ENCODE data around the gene KRTAP5-4. TPM values are rescaled to one million over a fixed set of nuclear protein-coding genes. Genes with fewer than 3 reads are reported as not detected.
A peak's percentile ranks its signal among the peaks of the same experiment; 100 is the strongest.
"Not testable (repeated sequence)": the region's sequence is repeated elsewhere in the genome, so short reads cannot be mapped to it uniquely, and the experiment has no call there.

KRTAP5-4 gene
- total RNA-seq, 1 donor from 2014 or later, result not detected

DNA sequence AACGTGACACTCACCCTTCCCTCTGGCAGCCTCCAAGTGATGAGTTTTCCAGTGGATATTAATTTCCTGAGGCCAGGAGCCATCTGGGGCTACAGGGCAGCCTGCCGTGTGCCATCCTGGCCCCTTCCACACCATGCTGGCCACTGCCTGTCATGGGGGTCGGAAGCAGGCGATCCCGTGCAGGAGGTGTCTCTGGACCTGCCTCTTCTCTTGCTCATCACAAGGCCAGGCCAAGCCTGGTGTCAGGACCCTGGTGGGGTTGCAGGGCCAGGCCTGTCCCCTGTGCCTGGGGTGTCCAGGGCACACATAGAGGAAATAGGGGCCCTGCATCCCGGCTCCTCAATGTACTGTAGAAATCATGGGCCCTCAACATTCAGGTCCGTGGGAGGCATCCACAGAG lies 17.2 kb downstream of the KRTAP5-4 start:
- DNase-seq (ENCODE audit: low spot score) (no peak), ATAC-seq (no peak)

GRCh38 chr11:1604181-1604580 lies 17.8 kb downstream of the KRTAP5-4 start:
- DNase-seq (ENCODE audit: low spot score) (no peak), ATAC-seq (no peak)

- no peak for ATAC-seq
Observed at GRCh38 chr11:1603629-1604028, 18.3 kb downstream of the KRTAP5-4 start.

DNA sequence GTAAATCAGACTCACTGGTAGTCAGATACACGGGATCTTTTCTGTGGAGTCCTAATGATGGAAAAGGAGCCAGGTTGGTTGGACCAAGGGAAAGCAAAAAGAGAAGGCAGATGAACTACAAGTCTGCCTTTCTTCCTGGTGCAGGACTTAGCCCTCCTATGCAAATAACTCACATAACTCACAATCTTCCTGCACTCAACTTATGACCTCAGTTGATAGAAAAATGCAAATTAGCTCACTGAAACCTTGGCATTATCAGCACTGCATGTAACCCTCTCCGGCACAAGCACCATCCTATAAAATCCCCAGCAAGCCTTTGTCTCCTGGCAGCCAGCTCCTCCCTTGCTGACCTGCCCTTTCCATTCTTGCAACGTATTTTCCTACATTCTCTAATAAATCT lies 20.3 kb downstream of the KRTAP5-4 start:
- not testable (repeated sequence) for DNase-seq (ENCODE audit: low spot score); ATAC-seq

More at GRCh38 chr11:1603629-1604028, 18.3 kb downstream of the KRTAP5-4 start:
- DNase-seq (ENCODE audit: low spot score), result no peak

GRCh38 chr11:1600626-1601025 lies 21.3 kb downstream of the KRTAP5-4 start:
- no peak for DNase-seq (ENCODE audit: low spot score)
- ATAC-seq, result no peak

DNA sequence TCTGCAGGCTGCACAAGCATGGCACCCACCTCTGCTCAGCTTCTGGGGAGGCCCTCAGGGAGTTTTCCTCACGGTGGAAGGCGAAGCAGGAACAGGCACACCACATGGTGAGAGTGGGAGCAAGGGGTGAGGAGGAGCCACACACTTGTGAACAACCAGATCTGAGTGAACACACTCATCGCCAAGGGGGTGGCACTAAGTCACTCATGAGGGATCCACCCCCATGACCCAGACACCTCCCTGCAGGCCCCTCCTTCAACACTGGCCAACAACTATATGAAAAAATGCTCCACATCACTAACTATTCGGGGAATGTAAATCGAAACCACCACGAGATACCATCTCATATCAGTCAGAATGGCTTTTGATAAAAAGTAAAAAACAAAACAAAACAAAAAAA lies 23.1 kb downstream of the KRTAP5-4 start:
- ATAC-seq (no peak), DNase-seq (ENCODE audit: low spot score) (no peak)

GRCh38 chr11:1598406-1598805 lies 23.5 kb downstream of the KRTAP5-4 start:
- DNase-seq (ENCODE audit: low spot score); ATAC-seq: not testable (repeated sequence)

GRCh38 chr11:1597994-1598380 lies 24.0 kb downstream of the KRTAP5-4 start, which contains the start of gene KRTAP5-2:
Gene KRTAP5-2, minus strand, starts transcription at chr11:1598294. Its CDS starts 44 bp downstream, at chr11:1598250.
- DNase-seq (ENCODE audit: low spot score) (no peak), ATAC-seq (no peak)

DNA sequence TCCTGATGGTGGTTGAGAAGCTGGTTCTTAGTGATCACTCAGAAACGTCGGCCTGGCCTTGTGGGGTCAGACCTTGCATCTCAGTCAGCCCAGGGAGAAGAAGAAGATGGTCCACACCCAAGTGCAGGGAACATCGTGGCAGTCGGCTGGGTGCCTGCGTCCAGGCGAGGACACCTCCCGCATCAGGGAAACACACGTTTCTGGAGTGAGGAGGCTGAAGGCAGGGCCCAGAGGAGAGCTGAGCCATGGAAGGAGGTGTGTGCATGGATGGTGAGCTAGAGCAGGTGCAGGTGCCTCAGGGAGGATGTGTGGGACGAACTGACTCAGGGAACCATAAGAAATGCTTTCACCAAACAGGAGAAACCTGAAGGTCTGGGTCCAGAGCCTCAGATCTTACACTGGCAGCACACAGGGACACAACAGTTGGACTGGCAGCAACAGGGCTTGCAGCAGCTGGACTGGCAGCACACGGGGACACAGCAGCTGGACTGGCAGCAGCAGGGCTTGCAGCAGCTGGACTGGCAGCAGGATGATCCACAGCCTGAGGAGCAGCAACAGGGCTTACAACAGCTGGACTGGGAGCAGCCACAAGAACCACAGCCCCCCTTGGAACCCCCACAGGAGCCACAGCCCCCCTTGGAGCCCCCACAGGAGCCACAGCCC lies 24.5 kb downstream of the KRTAP5-4 start:
- ATAC-seq, result no peak
- no peak for DNase-seq (ENCODE audit: low spot score)

DNA sequence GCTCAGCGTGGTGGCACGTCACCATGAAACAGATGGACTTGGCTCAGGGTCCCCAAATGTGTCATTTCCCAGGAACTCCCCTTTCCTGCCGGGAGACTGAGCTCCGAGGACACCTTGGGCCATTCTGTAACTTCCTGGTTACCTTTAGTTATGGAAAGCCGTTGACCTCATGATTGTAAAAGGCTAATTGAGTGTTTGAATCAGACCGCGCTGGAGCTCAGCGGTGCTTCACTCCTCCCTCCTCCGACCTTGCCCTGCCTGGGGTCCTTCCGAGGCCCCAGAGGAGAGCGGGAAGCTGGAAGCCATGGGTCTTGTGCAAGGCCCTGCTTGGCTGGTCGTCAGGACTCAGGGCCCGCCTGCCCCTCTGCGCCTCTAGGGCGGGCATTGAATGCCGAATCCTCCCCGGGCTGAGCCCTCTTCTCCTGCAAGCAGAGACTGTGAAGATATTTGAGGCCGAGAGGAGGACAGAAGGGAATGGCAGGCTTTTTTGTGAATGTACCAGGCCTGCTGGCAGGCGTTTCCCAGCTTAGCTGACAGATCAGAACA lies 25.3 kb downstream of the KRTAP5-4 start:
- ATAC-seq; DNase-seq (ENCODE audit: low spot score): not testable (repeated sequence)

DNA sequence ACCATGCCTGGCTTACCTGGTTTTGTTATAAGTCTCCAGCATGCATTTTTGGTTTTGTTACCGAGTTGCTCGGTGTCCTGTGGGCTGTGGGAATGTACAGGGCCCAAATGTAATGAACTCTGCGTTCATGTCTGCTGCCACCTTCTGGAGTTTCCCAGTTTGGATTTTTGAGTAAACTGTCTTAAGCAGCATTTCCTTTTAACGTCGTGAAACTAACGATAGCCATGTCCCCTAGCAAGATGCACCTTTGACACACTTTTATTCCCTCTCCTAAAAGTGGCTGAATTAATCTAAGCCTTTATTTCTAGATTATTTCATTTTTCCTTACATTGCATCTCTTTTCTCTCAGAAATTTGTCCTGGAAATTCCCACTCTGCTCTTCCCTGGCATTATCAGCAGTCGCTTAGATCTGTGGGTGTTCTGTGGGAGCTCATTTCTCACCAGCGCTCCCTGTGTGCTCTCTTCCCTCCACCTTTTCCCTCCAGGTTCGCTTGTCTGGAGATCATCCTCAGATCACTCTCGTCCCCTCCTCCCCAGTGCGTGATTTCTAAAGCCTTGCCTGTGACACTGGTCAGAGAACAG lies 25.9 kb downstream of the KRTAP5-4 start:
- ATAC-seq, result peak; percentile 9
- not testable (repeated sequence) for DNase-seq (ENCODE audit: low spot score)

DNA sequence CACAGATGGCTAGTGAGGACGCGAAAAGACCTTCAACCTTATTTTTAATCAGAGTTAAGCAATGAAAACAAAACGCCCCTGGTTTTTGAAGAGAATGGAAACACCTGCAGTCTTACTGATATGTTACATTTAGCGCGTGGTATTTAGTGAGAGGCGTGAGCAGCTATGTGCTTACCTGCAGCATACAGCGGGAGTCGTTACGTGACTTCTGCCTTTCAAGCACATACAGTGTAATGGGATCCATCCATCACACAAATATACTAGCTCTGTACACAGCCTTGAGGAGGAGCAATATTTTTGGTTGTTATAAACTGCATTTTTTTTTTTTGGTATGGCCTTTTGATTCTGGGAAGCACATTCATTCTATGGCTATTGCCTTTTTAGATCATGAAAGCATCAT lies 29.3 kb downstream of the KRTAP5-4 start:
- no peak for DNase-seq (ENCODE audit: low spot score)
- ATAC-seq, result no peak

DNA sequence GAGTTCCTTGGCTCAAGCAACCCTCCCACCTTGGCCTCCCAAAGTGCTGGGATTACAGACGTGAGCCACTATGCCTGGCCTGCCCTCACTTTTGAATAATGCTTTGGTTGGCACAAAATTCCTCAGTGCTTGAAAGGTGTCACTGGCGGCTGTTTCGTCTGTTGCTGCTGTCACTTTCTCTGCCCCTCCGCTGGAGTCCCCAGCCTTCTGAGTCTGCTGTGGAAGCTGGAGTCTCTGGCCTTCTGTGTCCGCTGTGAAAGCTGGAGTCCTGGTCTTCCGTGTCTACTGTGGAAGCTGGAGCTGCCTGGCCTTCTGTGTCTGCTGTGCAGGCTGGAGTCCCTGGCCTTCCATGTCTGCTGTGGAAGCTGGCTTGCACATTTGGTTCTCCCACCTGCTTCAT lies 31.9 kb downstream of the KRTAP5-4 start:
- no peak for ATAC-seq
- DNase-seq (ENCODE audit: low spot score), result no peak

DNA sequence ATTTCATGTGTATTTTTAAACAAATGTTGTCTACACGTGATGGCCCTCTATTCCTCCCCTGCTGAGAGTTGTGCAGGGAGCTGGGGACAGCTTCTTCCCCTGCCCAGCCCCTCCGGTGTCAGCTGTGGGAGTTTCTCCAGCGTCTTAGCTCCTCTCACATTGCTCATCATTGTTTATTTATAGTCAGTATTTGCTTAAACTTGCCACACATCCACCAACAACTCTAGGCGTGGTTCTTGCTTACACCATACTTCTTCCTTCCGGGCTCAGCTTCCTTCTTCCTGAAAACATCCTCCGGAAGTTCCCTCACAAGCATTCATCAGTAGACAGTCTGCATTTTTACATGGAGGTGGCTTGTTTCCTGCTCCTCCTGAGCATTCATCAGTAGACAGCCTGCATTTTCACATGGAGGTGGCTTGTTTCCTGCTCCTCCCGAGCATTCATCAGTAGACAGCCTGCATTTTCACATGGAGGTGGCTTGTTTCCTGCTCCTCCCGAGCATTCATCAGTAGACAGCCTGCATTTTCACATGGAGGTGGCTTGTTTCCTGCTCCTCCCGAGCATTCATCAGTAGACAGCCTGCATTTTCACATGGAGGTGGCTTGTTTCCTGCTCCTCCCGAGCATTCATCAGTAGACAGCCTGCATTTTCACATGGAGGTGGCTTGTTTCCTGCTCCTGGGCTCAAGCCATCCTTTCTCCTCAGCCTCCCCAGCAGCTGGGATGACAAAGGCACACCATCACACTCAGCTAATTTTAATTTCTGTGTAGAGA lies 32.6 kb downstream of the KRTAP5-4 start:
- not testable (repeated sequence) for DNase-seq (ENCODE audit: low spot score)
- ATAC-seq, result peak; percentile 21

GRCh38 chr11:1586699-1587098 lies 35.2 kb downstream of the KRTAP5-4 start:
- DNase-seq (ENCODE audit: low spot score), result no peak
- ATAC-seq, result no peak

- ATAC-seq; DNase-seq (ENCODE audit: low spot score): not testable (repeated sequence)
Observed at GRCh38 chr11:1584661-1585370, 37.1 kb downstream of the KRTAP5-4 start, which contains the start of gene KRTAP5-1. Gene KRTAP5-1, minus strand, starts transcription at chr11:1585283. Its CDS starts 34 bp downstream, at chr11:1585249.

DNA sequence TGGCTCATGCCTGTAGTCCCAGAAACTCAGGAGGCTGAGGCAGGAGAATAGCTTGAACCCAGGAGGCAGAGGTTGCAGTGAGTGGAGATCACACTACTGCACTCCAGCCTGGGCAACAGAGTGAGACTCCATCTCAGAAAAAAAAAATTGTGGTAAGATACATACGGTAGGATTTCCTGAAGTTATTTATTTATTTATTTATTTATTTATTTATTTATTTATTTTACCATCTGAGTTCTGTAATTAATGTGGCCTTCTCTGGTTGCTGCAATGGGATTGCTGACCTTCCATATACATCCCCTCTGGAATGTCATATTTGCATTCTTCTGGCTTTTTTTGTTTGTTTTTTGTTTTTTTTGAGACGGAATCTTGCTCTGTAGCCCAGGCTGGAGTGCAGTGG lies 39.0 kb downstream of the KRTAP5-4 start:
- not testable (repeated sequence) for ATAC-seq; DNase-seq (ENCODE audit: low spot score)

- no peak for DNase-seq (ENCODE audit: low spot score)
- ATAC-seq, result no peak
Observed at GRCh38 chr11:1581976-1582375, 40.0 kb downstream of the KRTAP5-4 start.

DNA sequence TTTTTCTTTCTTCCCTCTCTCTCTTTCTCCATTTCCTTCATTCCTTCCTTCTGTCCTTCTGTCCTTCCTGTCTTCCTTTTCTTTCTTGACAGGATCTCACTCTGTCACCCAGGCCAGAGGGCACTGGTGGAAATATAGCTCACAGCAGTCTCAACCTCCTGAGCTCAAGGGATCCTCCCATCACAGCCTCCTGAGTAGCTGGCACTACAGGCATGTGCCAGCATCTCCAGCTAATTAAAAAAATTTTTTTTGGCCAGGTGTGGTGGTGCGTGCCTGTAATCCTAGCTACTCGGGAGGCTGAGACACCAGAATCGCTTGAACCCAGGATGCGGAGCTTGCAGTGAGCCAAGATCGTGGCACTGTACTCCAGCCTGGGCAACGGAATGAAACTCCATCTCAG lies 45.1 kb downstream of the KRTAP5-4 start:
- DNase-seq (ENCODE audit: low spot score) (no peak), ATAC-seq (no peak)

GRCh38 chr11:1575756-1576155 lies 46.2 kb downstream of the KRTAP5-4 start:
- DNase-seq (ENCODE audit: low spot score); ATAC-seq: not testable (repeated sequence)

DNA sequence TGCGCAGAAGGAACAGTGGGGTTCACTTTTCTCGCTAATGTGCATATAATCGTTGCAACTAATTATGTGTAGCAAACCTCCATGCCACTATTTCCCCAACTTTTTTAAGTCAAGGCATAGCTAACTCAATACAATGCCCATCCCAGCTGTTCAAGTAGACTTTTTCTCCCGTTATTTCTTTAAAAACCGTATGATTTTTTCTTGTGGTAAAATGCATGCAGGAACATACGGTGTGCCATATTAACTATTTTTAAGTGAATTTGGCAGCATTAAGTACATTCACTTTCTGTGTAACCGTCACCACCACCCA lies 47.0 kb downstream of the KRTAP5-4 start:
- no peak for DNase-seq (ENCODE audit: low spot score)
- no peak for ATAC-seq
